ENCODE data around the gene CHST11. TPM values are rescaled to one million over a fixed set of nuclear protein-coding genes. Genes with fewer than 3 reads are reported as not detected.

The CHST11 gene
- polyA plus RNA-seq, 1 donor (not counting 4 experiments of a cell fraction or from before 2014, with no cell fraction given) = 11.9 TPM

DNA sequence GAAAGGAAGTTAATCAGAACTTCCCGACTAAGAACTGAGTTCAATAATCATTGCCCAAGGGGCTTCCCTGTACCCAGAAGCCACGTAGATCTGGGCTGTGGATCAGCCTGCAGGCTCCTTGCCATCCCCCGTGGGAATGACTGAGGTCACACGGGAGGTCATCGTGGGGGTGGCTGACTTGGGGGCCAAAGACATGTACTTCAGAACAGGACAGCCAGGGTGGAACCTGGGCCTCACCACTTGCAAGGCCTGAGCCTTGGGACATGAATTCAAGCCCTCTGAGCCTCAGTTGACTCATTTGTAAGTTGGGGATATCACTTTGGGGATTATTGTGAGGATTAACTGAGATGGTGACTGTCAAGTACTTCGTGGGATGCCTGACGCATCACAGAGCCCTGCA is 280.4 kb downstream of the CHST11 start:
- Histone ChIP-seq H3K4me3 (ENCODE audit: control insufficient read depth in 2 of 3, extremely low read depth in 1 of 3, insufficient read depth in 2 of 3, low read depth in 1 of 3, low read length in 3 of 3) (no peak overlapping the region), H3K9me3 (ENCODE audit: control insufficient read depth, low read depth, low read length) (no peaks in the 10 kb centered on the region)
- no peak for FAIRE-seq

GRCh38 chr12:104737791-104738301 is 281.1 kb downstream of the CHST11 start:
- TF ChIP-seq, protein P1, sequence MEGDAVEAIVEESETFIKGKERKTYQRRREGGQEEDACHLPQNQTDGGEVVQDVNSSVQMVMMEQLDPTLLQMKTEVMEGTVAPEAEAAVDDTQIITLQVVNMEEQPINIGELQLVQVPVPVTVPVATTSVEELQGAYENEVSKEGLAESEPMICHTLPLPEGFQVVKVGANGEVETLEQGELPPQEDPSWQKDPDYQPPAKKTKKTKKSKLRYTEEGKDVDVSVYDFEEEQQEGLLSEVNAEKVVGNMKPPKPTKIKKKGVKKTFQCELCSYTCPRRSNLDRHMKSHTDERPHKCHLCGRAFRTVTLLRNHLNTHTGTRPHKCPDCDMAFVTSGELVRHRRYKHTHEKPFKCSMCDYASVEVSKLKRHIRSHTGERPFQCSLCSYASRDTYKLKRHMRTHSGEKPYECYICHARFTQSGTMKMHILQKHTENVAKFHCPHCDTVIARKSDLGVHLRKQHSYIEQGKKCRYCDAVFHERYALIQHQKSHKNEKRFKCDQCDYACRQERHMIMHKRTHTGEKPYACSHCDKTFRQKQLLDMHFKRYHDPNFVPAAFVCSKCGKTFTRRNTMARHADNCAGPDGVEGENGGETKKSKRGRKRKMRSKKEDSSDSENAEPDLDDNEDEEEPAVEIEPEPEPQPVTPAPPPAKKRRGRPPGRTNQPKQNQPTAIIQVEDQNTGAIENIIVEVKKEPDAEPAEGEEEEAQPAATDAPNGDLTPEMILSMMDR (optimal IDR thresholded peaks at IDR 0.05 in 1 of 3, IDR thresholded peaks at IDR 0.05 in 1 of 3, conservative IDR thresholded peaks at IDR 0.05 in 1 of 3; ENCODE audit: extremely low read depth in 1 of 3, insufficient read depth in 2 of 3, low read length in 3 of 3) = no peak
- no peak for TF ChIP-seq EZH2 (IDR thresholded peaks at IDR 0.05; ENCODE audit: low read length)
- FAIRE-seq (no peak), DNase-seq (ENCODE audit: low read depth, low spot score) (no peak)
- no peaks in the 10 kb centered on the region for H3K9me3 ChIP-seq (ENCODE audit: control insufficient read depth, low read depth, low read length)
- no peak overlapping the region for H2AFZ ChIP-seq (ENCODE audit: control insufficient read depth, low read length)
- no peak overlapping the region for H3K27ac ChIP-seq (ENCODE audit: control insufficient read depth, insufficient read depth, low read length)
- no peak overlapping the region for H3K9ac ChIP-seq (ENCODE audit: control insufficient read depth, extremely low read depth, insufficient read depth, low read length)
- no peaks in the 10 kb centered on the region for H4K20me1 ChIP-seq (ENCODE audit: control insufficient read depth, extremely low read depth, insufficient read depth, low read length)
- no peaks in the 10 kb centered on the region for H3K79me2 ChIP-seq (ENCODE audit: control insufficient read depth, insufficient read depth, low read length)
- no peaks in the 10 kb centered on the region for H3K27me3 ChIP-seq (ENCODE audit: control insufficient read depth, extremely low read depth, insufficient read depth, low read length)
- peak overlapping the region; percentile 59 for H3K4me2 ChIP-seq (ENCODE audit: control insufficient read depth, extremely low read depth, insufficient read depth, low read depth, low read length)
- H3K36me3 ChIP-seq (ENCODE audit: control insufficient read depth in 2 of 2, extremely low read depth in 1 of 2, insufficient read depth in 2 of 2, low read length in 2 of 2) = no peaks in the 10 kb centered on the region
- H3K4me1 ChIP-seq (ENCODE audit: control insufficient read depth, extremely low read depth, insufficient read depth, low read length) = peaks cover 15% of the 10 kb centered on the region
- no peaks in the 10 kb centered on the region for H3K9me1 ChIP-seq (ENCODE audit: control insufficient read depth, extremely low read depth, insufficient read depth, low read length)
- dilution Hi-C loops (cut with MboI; ENCODE audit: extremely low pct_ligation_motif_present, low sequenced_read_pairs) = no loop called here
- no peak overlapping the region for H3K4me3 ChIP-seq (ENCODE audit: control insufficient read depth in 2 of 3, extremely low read depth in 1 of 3, insufficient read depth in 2 of 3, low read depth in 1 of 3, low read length in 3 of 3)

More for the DNA sequence above, 280.4 kb downstream of the CHST11 start:
- no peak overlapping the region for H2AFZ ChIP-seq (ENCODE audit: control insufficient read depth, low read length)
- TF ChIP-seq, protein P1 (optimal IDR thresholded peaks at IDR 0.05 in 1 of 3, IDR thresholded peaks at IDR 0.05 in 1 of 3, conservative IDR thresholded peaks at IDR 0.05 in 1 of 3; ENCODE audit: extremely low read depth in 1 of 3, insufficient read depth in 2 of 3, low read length in 3 of 3) = no peak
- no peak for TF ChIP-seq EZH2 (IDR thresholded peaks at IDR 0.05; ENCODE audit: low read length)
- H3K9ac ChIP-seq (ENCODE audit: control insufficient read depth, extremely low read depth, insufficient read depth, low read length) = no peak overlapping the region
- DNase-seq (ENCODE audit: low read depth, low spot score) = no peak
- dilution Hi-C loops (cut with MboI; ENCODE audit: extremely low pct_ligation_motif_present, low sequenced_read_pairs) = no loop called here
- no peaks in the 10 kb centered on the region for H3K79me2 ChIP-seq (ENCODE audit: control insufficient read depth, insufficient read depth, low read length)
- no peak overlapping the region for H3K27ac ChIP-seq (ENCODE audit: control insufficient read depth, insufficient read depth, low read length)
- H3K9me1 ChIP-seq (ENCODE audit: control insufficient read depth, extremely low read depth, insufficient read depth, low read length) = no peaks in the 10 kb centered on the region
- H3K27me3 ChIP-seq (ENCODE audit: control insufficient read depth, extremely low read depth, insufficient read depth, low read length) = no peaks in the 10 kb centered on the region
- no peaks in the 10 kb centered on the region for H3K36me3 ChIP-seq (ENCODE audit: control insufficient read depth in 2 of 2, extremely low read depth in 1 of 2, insufficient read depth in 2 of 2, low read length in 2 of 2)
- no peak overlapping the region for H3K4me2 ChIP-seq (ENCODE audit: control insufficient read depth, extremely low read depth, insufficient read depth, low read depth, low read length)
- H4K20me1 ChIP-seq (ENCODE audit: control insufficient read depth, extremely low read depth, insufficient read depth, low read length) = no peaks in the 10 kb centered on the region
- H3K4me1 ChIP-seq (ENCODE audit: control insufficient read depth, extremely low read depth, insufficient read depth, low read length) = peaks cover 15% of the 10 kb centered on the region
